Measurements from ENCODE around the gene TRIM43. TPM values are rescaled to one million over a fixed set of nuclear protein-coding genes. Genes with fewer than 3 reads are reported as not detected.
"Not testable (repeated sequence)": the region's sequence is repeated elsewhere in the genome, so short reads cannot be mapped to it uniquely, and the experiment has no call there.

Gene TRIM43
- total RNA-seq (2022) (not detected in 2 replicates), Bru-seq, nascent RNA (not detected), BruChase-seq, experiment 1, labeled RNA remaining after a 6-hour chase (not detected), BruChase-seq, experiment 2, labeled RNA remaining after a 2-hour chase (not detected)
- long read RNA-seq = 0 reads

GRCh38 chr2:95591701-95592100 lies at the start of gene TRIM43:
Gene TRIM43 (plus strand): TSS chr2:95592001. CDS start chr2:95594024, 2,023 bp downstream.
- CTCF ChIA-PET; DNase-seq (ENCODE audit: unreplicated experiment); H3K9me3 Mint-ChIP-seq (ENCODE audit: unreplicated experiment); H3K4me1 Mint-ChIP-seq (ENCODE audit: insufficient read depth, unreplicated experiment); intact Hi-C loops (cut with micrococcal nuclease); H3K4me3 Mint-ChIP-seq (ENCODE audit: unreplicated experiment); H3K27ac Mint-ChIP-seq (ENCODE audit: low read depth, unreplicated experiment); H3K36me3 Mint-ChIP-seq (ENCODE audit: insufficient read depth, unreplicated experiment); POLR2A ChIA-PET; BruUV-seq (replicated peaks): not testable (repeated sequence)
- peaks cover 54% of the 10 kb centered on the region for H3K27me3 Mint-ChIP-seq (ENCODE audit: insufficient read depth, unreplicated experiment)

- H3K9me3 Mint-ChIP-seq (ENCODE audit: unreplicated experiment) = no peaks in the 10 kb centered on the region
- no peak for TF ChIP-seq CTCF (IDR thresholded peaks at IDR 0.05; ENCODE audit: unreplicated experiment)
- intact Hi-C loops (cut with micrococcal nuclease) = no loop called here
- DNase-seq (ENCODE audit: unreplicated experiment) = no peak
- CTCF ChIA-PET = no interaction called here
- H3K27me3 Mint-ChIP-seq (ENCODE audit: insufficient read depth, unreplicated experiment) = peaks cover 47% of the 10 kb centered on the region
- H3K4me1 Mint-ChIP-seq (ENCODE audit: insufficient read depth, unreplicated experiment) = no peaks in the 10 kb centered on the region
- no peak overlapping the region for H3K27ac Mint-ChIP-seq (ENCODE audit: low read depth, unreplicated experiment)
- POLR2A ChIA-PET = no interaction called here
- no TSS peak for BruUV-seq (replicated peaks)
- no peak overlapping the region for H3K4me3 Mint-ChIP-seq (ENCODE audit: unreplicated experiment)
- H3K36me3 Mint-ChIP-seq (ENCODE audit: insufficient read depth, unreplicated experiment) = no peaks in the 10 kb centered on the region
Measured at GRCh38 chr2:95551055-95551568, 40.7 kb upstream of the TRIM43 start.

GRCh38 chr2:95552911-95553310 lies 38.9 kb upstream of the TRIM43 start:
- Mint-ChIP-seq H3K36me3 (ENCODE audit: insufficient read depth, unreplicated experiment) (no peaks in the 10 kb centered on the region), H3K9me3 (ENCODE audit: unreplicated experiment) (no peaks in the 10 kb centered on the region), H3K27ac (ENCODE audit: low read depth, unreplicated experiment) (no peak overlapping the region), H3K4me3 (ENCODE audit: unreplicated experiment) (no peak overlapping the region), H3K27me3 (ENCODE audit: insufficient read depth, unreplicated experiment) (peaks cover 47% of the 10 kb centered on the region), H3K4me1 (ENCODE audit: insufficient read depth, unreplicated experiment) (no peaks in the 10 kb centered on the region)
- intact Hi-C loops (cut with micrococcal nuclease) = no loop called here
- ChIA-PET CTCF (no interaction called here), POLR2A (no interaction called here)
- no TSS peak for BruUV-seq (replicated peaks)
- no peak for DNase-seq (ENCODE audit: unreplicated experiment)
- no peak for TF ChIP-seq CTCF (IDR thresholded peaks at IDR 0.05; ENCODE audit: unreplicated experiment)

GRCh38 chr2:95569170-95569569 lies 22.6 kb upstream of the TRIM43 start:
- CTCF ChIA-PET = interaction anchor here (0.8 kb wide), 1 partner anchor 552 kb away, joined by 3 read pairs; no protein-coding TSS in a partner anchor

More at GRCh38 chr2:95569170-95569569, 22.6 kb upstream of the TRIM43 start:
- POLR2A ChIA-PET = no interaction called here
- H3K27ac Mint-ChIP-seq (ENCODE audit: low read depth, unreplicated experiment) = no peak overlapping the region
- no peak for TF ChIP-seq CTCF (IDR thresholded peaks at IDR 0.05; ENCODE audit: unreplicated experiment)
- H3K4me3 Mint-ChIP-seq (ENCODE audit: unreplicated experiment) = no peak overlapping the region
- no peaks in the 10 kb centered on the region for H3K4me1 Mint-ChIP-seq (ENCODE audit: insufficient read depth, unreplicated experiment)
- intact Hi-C loops (cut with micrococcal nuclease) = no loop called here
- no peaks in the 10 kb centered on the region for H3K36me3 Mint-ChIP-seq (ENCODE audit: insufficient read depth, unreplicated experiment)
- no peak for DNase-seq (ENCODE audit: unreplicated experiment)
- H3K9me3 Mint-ChIP-seq (ENCODE audit: unreplicated experiment) = no peaks in the 10 kb centered on the region
- H3K27me3 Mint-ChIP-seq (ENCODE audit: insufficient read depth, unreplicated experiment) = peaks cover 73% of the 10 kb centered on the region
- BruUV-seq (replicated peaks) = no TSS peak
